IMR-90 (cell line): ENCODE data around the gene ATG101. TPM values are rescaled to one million over a fixed set of nuclear protein-coding genes. Genes with fewer than 3 reads are reported as not detected.

Experiments used
- ATAC-seq: fragments of 200-7000 bp; cut with Tn5 transposase; 2 replicates; pipeline ENCODE4 v1.9.1; 2020; ENCODE audit warnings: low read depth, mild to moderate bottlenecking, moderate library complexity
- BruUV-seq: library from RNA; stranded (reverse); fragments of 400-500 nt; replicated peaks from 2 replicates; lab custom pipeline; 2021; lab: Mats Ljungman, UMichigan
- CTCF ChIA-PET: fragments of 300-600 bp; formaldehyde crosslinking; extraction: SDS; loops from one replicate; lab custom pipeline; 2021; ENCODE audit warnings: antibody characterized with exemption; lab: Yijun Ruan, JAX
- POLR2A ChIA-PET: fragments of 300-600 bp; sonication (Branson Sonifier 250); formaldehyde crosslinking; loops from one replicate; lab custom pipeline; 2022; ENCODE audit warnings: antibody characterized with exemption; ENCODE audit not compliant: unreplicated experiment; lab: Charles Lee
- DNase-seq: peaks from one replicate; pipeline ENCODE4 v3.0.0; 2013
- H2AFZ ChIP-seq: replicated peaks from 2 replicates; pipeline ENCODE3; 2013; ENCODE audit warnings: low read length, mild to moderate bottlenecking; ENCODE audit not compliant: poor library complexity
- H2AK5ac ChIP-seq: 2 replicates; pipeline ENCODE4 v1.6.1; 2013; ENCODE audit warnings: low read depth, low read length, inconsistent platforms
- H2AK9ac ChIP-seq: replicated peaks from 2 replicates; pipeline ENCODE3; 2013; ENCODE audit warnings: mild to moderate bottlenecking, low read depth, low read length, moderate library complexity; ENCODE audit not compliant: poor library complexity
- H2BK120ac ChIP-seq: 2 replicates; pipeline ENCODE4 v1.6.1; 2013; ENCODE audit warnings: low read depth, low read length, inconsistent platforms
- H2BK15ac ChIP-seq: 3 replicates; pipeline ENCODE4 v1.6.1; 2013; ENCODE audit warnings: low read depth, low read length, inconsistent platforms
- H2BK20ac ChIP-seq: 2 replicates; pipeline ENCODE4 v1.6.1; 2013; ENCODE audit warnings: low read depth, mild to moderate bottlenecking, inconsistent platforms, low read length, moderate library complexity
- H2BK5ac ChIP-seq: 2 replicates; pipeline ENCODE4 v1.6.1; 2013; ENCODE audit warnings: mild to moderate bottlenecking, low read depth, low read length, inconsistent platforms; ENCODE audit not compliant: poor library complexity, severe bottlenecking
- H3K14ac ChIP-seq: replicated peaks from 2 replicates; pipeline ENCODE4 v1.6.1; 2013; ENCODE audit warnings: low read depth, low read length, inconsistent platforms
- H3K18ac ChIP-seq: 2 replicates; pipeline ENCODE4 v1.6.1; 2013; ENCODE audit warnings: low read depth, low read length, control low read depth
- H3K23ac ChIP-seq: 2 replicates; pipeline ENCODE4 v1.6.1; 2013; ENCODE audit warnings: low read depth, low read length, inconsistent platforms
- H3K27ac ChIP-seq: 2 replicates; pipeline ENCODE4 v1.5.1; 2013; ENCODE audit warnings: mild to moderate bottlenecking, control low read depth, low read length; ENCODE audit not compliant: insufficient read depth
- H3K27me3 ChIP-seq: 2 replicates; pipeline ENCODE4 v1.6.1; 2013; ENCODE audit warnings: low read length; ENCODE audit not compliant: control insufficient read depth, insufficient read depth
- H3K36me3 ChIP-seq: 2 replicates; pipeline ENCODE4 v1.6.1; 2013; ENCODE audit warnings: low read length, mixed read lengths; ENCODE audit not compliant: control insufficient read depth, insufficient read depth
- H3K4ac ChIP-seq: 2 replicates; pipeline ENCODE4 v1.6.1; 2013; ENCODE audit warnings: low read depth, low read length, inconsistent platforms
- H3K4me1 ChIP-seq: 2 replicates; pipeline ENCODE4 v1.6.1; 2013; ENCODE audit warnings: low read length, mixed read lengths; ENCODE audit not compliant: control insufficient read depth, insufficient read depth
- H3K4me2 ChIP-seq: 2 replicates; pipeline ENCODE4 v1.6.1; 2013; ENCODE audit warnings: low read depth, mild to moderate bottlenecking, control low read depth, low read length, moderate library complexity
- H3K4me3 ChIP-seq: 2 replicates; pipeline ENCODE4 v1.5.1; 2013; ENCODE audit warnings: low read depth, mild to moderate bottlenecking, control low read depth, low read length, moderate library complexity; ENCODE audit not compliant: insufficient read depth
- H3K56ac ChIP-seq: 2 replicates; pipeline ENCODE4 v1.6.1; 2013; ENCODE audit warnings: low read length, inconsistent platforms; ENCODE audit not compliant: insufficient read depth; ENCODE audit errors: extremely low read depth
- H3K79me1 ChIP-seq, 2 experiments: 2 replicates each; pipeline ENCODE4 v1.6.1; 2013; ENCODE audit warnings: low read length in 2 of 2, inconsistent platforms in 1 of 2, low read depth in 1 of 2
- H3K9ac ChIP-seq: 2 replicates; pipeline ENCODE4 v1.6.1; 2013; ENCODE audit warnings: low read depth, low read length, control low read depth
- H3K9me1 ChIP-seq: 2 replicates; pipeline ENCODE4 v1.6.1; 2013; ENCODE audit warnings: low read length, inconsistent platforms; ENCODE audit not compliant: insufficient read depth
- H3K9me3 ChIP-seq: 2 replicates; pipeline ENCODE4 v1.6.1; 2013; ENCODE audit warnings: low read length; ENCODE audit not compliant: control insufficient read depth, insufficient read depth
- H4K20me1 ChIP-seq: 2 replicates; pipeline ENCODE4 v1.6.1; 2013; ENCODE audit warnings: low read length, inconsistent platforms; ENCODE audit not compliant: insufficient read depth
- H4K5ac ChIP-seq: 2 replicates; pipeline ENCODE4 v1.6.1; 2013; ENCODE audit warnings: mild to moderate bottlenecking, low read depth, low read length, control low read depth
- H4K8ac ChIP-seq, 2 experiments: 2 replicates each; pipeline ENCODE4 v1.6.1; 2013; ENCODE audit warnings: low read depth in 2 of 2, low read length in 2 of 2, control low read depth in 1 of 2, inconsistent platforms in 1 of 2
- H4K91ac ChIP-seq: 2 replicates; pipeline ENCODE4 v1.6.1; 2013; ENCODE audit warnings: low read depth, low read length, inconsistent platforms; ENCODE audit not compliant: insufficient read depth
- CEBPB ChIP-seq: IDR thresholded peaks from 2 replicates; pipeline ENCODE4 v1.6.1; 2012; ENCODE audit warnings: low read depth, low read length, improper control_type of control experiment
- CHD1 ChIP-seq: IDR thresholded peaks from 2 replicates; pipeline ENCODE4 v1.6.1; 2012; ENCODE audit warnings: low read depth, low read length, improper control_type of control experiment
- CTCF ChIP-seq: conservative IDR thresholded peaks from 2 replicates; pipeline ENCODE4 v1.5.1; 2012; ENCODE audit warnings: mild to moderate bottlenecking, low read depth, low read length, improper control_type of control experiment
- ELK1 ChIP-seq: fragments of 150-350 bp; IDR thresholded peaks from 2 replicates; pipeline ENCODE4 v1.6.1; 2016; ENCODE audit warnings: low read depth, mild to moderate bottlenecking, low read length, moderate library complexity, borderline replicate concordance
- MAFK ChIP-seq: IDR thresholded peaks from 2 replicates; pipeline ENCODE4 v1.6.1; 2012; ENCODE audit warnings: low read depth, low read length, improper control_type of control experiment
- NFE2L2 ChIP-seq: fragments of 150-350 bp; IDR thresholded peaks from 2 replicates; pipeline ENCODE4 v1.6.1; 2016; ENCODE audit warnings: low read depth, mild to moderate bottlenecking, low read length
- POLR2A ChIP-seq: IDR thresholded peaks from 2 replicates; pipeline ENCODE4 v1.6.1; 2012; ENCODE audit warnings: mild to moderate bottlenecking, low read depth, low read length
- RAD21 ChIP-seq: IDR thresholded peaks from 2 replicates; pipeline ENCODE4 v1.6.1; 2012; ENCODE audit warnings: low read length, improper control_type of control experiment
- RFX5 ChIP-seq: IDR thresholded peaks from 2 replicates; pipeline ENCODE4 v1.8.0; 2012; ENCODE audit warnings: low read depth, mild to moderate bottlenecking, low read length, moderate library complexity
- SMC3 ChIP-seq: fragments of 150-350 bp; IDR thresholded peaks from 2 replicates; pipeline ENCODE4 v1.6.1; 2016; ENCODE audit warnings: low read depth, mild to moderate bottlenecking, antibody characterized with exemption, low read length, moderate library complexity
- WGBS, 2 experiments: methylation state at CpG; one replicate each; pipeline versions ENCODE4 v1.1.5 to v1.1.7; 2013; ENCODE audit warnings: missing lambda C conversion rate in 2 of 2; ENCODE audit not compliant: insufficient read length in 1 of 2; ENCODE audit errors: extremely low coverage in 2 of 2; 5-methylcytosine and 5-hydroxymethylcytosine counted together
- dilution Hi-C: fragments of 300-500 bp; cut with HindIII; formaldehyde crosslinking; loops from one replicate; pipeline ENCODE4 v1.14.3; 2018; ENCODE audit warnings: low sequenced_read_pairs; ENCODE audit not compliant: unreplicated experiment
- in situ Hi-C: fragments of 300-500 bp; cut with MboI; formaldehyde crosslinking; loops from 3 replicates; pipeline ENCODE4 v1.14.3; 2019; ENCODE audit warnings: low sequenced_read_pairs, inconsistent platforms, mixed read lengths
- intact Hi-C: fragments of 100-400 bp; cut with micrococcal nuclease; formaldehyde crosslinking; loops from 2 replicates; pipeline ENCODE4 v1.10.0; 2022
- polyA plus RNA-seq, 3 experiments: library from polyadenylated mRNA; depleted of rRNA; stranded (reverse); fragments of >200 nt; gene quantifications; 2 replicates each; pipeline ENCODE4 v1.2.3, GENCODE V29; 2012; ENCODE audit warnings: low replicate concordance in 1 of 3
- total RNA-seq: library from RNA; depleted of rRNA; stranded (reverse); fragments of >200 nt; gene quantifications from 2 replicates; pipeline ENCODE4 v1.2.3, GENCODE V29; 2012

The ATG101 gene
- total and polyA plus RNA-seq, 2 of the 4 experiments (the other 2 are of a cell fraction) = 93.9 to 167 TPM

GRCh38 chr12:52037248-52037861, 32.4 kb upstream of the ATG101 start:
- Histone ChIP-seq H2BK5ac (peak overlapping the region; percentile 49), H3K4me2 (peak overlapping the region; percentile 89), H3K23ac (peak overlapping the region; percentile 95), H4K91ac (peak overlapping the region; percentile 37; the same call in 1 of the 2 replicates), H2AFZ (peak overlapping the region; percentile 89), H3K79me1 (peaks cover 13 to 56% of the 10 kb centered on the region in 2 experiments; a peak in 3 of 4 replicates), H3K9ac (peak overlapping the region; percentile 57), H3K27ac (peak overlapping the region; percentile 23), H2AK9ac (peak overlapping the region; percentile 87), H2BK15ac (no peak overlapping the region; the same call in 2 of the 3 replicates), H4K5ac (no peak overlapping the region; the same call in 1 of the 2 replicates), H4K20me1 (peaks cover 37% of the 10 kb centered on the region), H2BK20ac (no peak overlapping the region), H3K9me1 (peaks cover 29% of the 10 kb centered on the region), H3K56ac (peak overlapping the region; percentile 19; the same call in 1 of the 2 replicates), H3K18ac (peak overlapping the region; percentile 1; the same call in 1 of the 2 replicates), H3K14ac (peak overlapping the region; percentile 93), H3K4ac (peak overlapping the region; percentile 90), H4K8ac (peak overlapping the region in 1 of 2 experiments; percentile 32; a peak in 1 of 4 replicates), H2BK120ac (peak overlapping the region; percentile 41; the same call in 1 of the 2 replicates), H3K4me1 (peaks cover 6% of the 10 kb centered on the region), H2AK5ac (peak overlapping the region; percentile 64; the same call in 1 of the 2 replicates), H3K9me3 (no peaks in the 10 kb centered on the region), H3K36me3 (peaks cover 2% of the 10 kb centered on the region; the same call in 1 of the 2 replicates), H3K27me3 (no peaks in the 10 kb centered on the region), H3K4me3 (peak overlapping the region; percentile 72)
- intact Hi-C loops = no loop called here
- 3% methylated on average over 14 of the region's 59 CpGs; no CpG with 5 or more reads in 1 of the 2 experiments for WGBS, 2 experiments
- CTCF ChIA-PET = interaction anchor here (0.6 to 1.8 kb wide), 2 partner anchors 12 to 242 kb away, joined by 3 to 7 read pairs; no protein-coding TSS in a partner anchor
- in situ Hi-C loops = no loop called here
- POLR2A ChIA-PET = no interaction called here
- dilution Hi-C loops = no loop called here
- ATAC-seq (peak; percentile 3; the same call in 1 of the 2 replicates), DNase-seq (peak; percentile 46)
- BruUV-seq = no TSS peak
- no peak for TF ChIP-seq RAD21
- TF ChIP-seq RFX5 = no peak
- no peak for TF ChIP-seq NFE2L2
- no peak for TF ChIP-seq MAFK
- TF ChIP-seq ELK1 = no peak
- TF ChIP-seq POLR2A = peak; percentile 82
- TF ChIP-seq CHD1 = peak; percentile 55; the same call in 1 of the 2 replicates
- no peak; the same call in 1 of the 2 replicates for TF ChIP-seq CTCF
- peak; percentile 76 for TF ChIP-seq CEBPB
- no peak for TF ChIP-seq SMC3
